Peyer's patch (tissue), 4 donors: ENCODE measurements around the gene DCK. TPM values are rescaled to one million over a fixed set of nuclear protein-coding genes. Genes with fewer than 3 reads are reported as not detected.
"Not testable (repeated sequence)": the region's sequence is repeated elsewhere in the genome, so short reads cannot be mapped to it uniquely, and the experiment has no call there.

Experiments used
- DNase-seq, 3 donors: peaks; one replicate each; pipeline ENCODE4 v3.0.0-alpha.2; 2017 to 2019
- H3K27ac ChIP-seq, 4 donors: fragments of 200-600 bp; sonication (generic); one replicate each; pipeline ENCODE4 v1.5.1; 2016 to 2019
- H3K27me3 ChIP-seq, 2 donors: fragments of 200-600 bp; sonication (generic); one replicate each; pipeline ENCODE4 v1.5.1; 2019
- H3K36me3 ChIP-seq, 3 donors: fragments of 200-600 bp; sonication (generic); one replicate each; pipeline ENCODE4 v1.5.1; 2016 to 2019
- H3K4me1 ChIP-seq, 4 donors: fragments of 200-600 bp; sonication (generic); one replicate each; pipeline ENCODE4 v1.5.1; 2016 to 2019
- H3K4me3 ChIP-seq, 4 donors: fragments of 200-600 bp; sonication (generic); 1 replicate in 3 of 4; 2 replicates in 1 of 4; pipeline ENCODE4 v1.5.1; 2016 to 2019; ENCODE audit warnings: mild to moderate bottlenecking in 1 of 4
- H3K9me3 ChIP-seq, 4 donors: fragments of 200-600 bp; sonication (generic); one replicate each; pipeline ENCODE4 v1.5.1; 2016 to 2019; ENCODE audit warnings: mild to moderate bottlenecking in 1 of 4
- POLR2A ChIP-seq, 2 donors: fragments of 450-650 bp; IDR thresholded peaks; one replicate each; pipeline ENCODE4 v1.5.1; 2017; ENCODE audit warnings: antibody characterized with exemption in 2 of 2, mild to moderate bottlenecking in 2 of 2, moderate library complexity in 2 of 2
- total RNA-seq, 4 donors: library from RNA; depleted of rRNA; stranded (reverse); fragments of >200 nt; gene quantifications; one replicate each; pipeline ENCODE4 v1.1.0, GENCODE V29; 2016
- TF ChIP-seq, protein P1 (sequence below), 6 experiments: fragments of 450-650 bp in 4 of 6; fragments of 200-600 bp in 2 of 6; sonication (generic) in 1 of 6; IDR thresholded peaks; one replicate each; pipeline ENCODE4 v1.5.1; 2017 to 2019; ENCODE audit warnings: antibody characterized with exemption in 6 of 6, mild to moderate bottlenecking in 3 of 6, moderate library complexity in 1 of 6

The DCK gene
- total RNA-seq, 4 donors from 2014 or later: 7.2 to 28.9 (median 9.5) TPM

DNA sequence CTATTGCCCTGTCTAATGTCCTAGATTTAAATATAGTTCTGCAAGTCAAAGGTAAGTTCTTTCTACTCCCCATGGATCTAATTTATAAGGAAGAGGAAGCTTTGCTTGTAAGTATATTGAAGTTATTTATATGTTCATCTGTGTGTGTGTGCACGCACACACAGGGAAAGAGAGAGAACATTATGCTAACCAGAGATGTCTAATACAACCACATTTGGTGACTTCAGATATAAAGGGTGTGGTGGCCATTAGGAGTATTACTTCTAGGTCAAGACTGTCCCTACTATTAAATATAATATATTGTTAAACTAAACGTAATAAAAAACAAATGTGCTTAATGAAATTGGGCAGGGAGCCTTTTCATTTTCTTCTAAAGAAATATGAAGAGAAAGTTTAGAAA, 4.1 kb downstream of the DCK start:
- H3K9me3 ChIP-seq: no peaks in the 10 kb centered on the region
- H3K36me3 ChIP-seq: peaks cover 0 to 11% (median 0%) of the 10 kb centered on the region in 3 donors
- peaks cover 0 to 37% (median 4%) of the 10 kb centered on the region in 4 donors for H3K4me1 ChIP-seq
- no peak for TF ChIP-seq POLR2A (IDR thresholded peaks at IDR 0.05)
- TF ChIP-seq, protein P1, sequence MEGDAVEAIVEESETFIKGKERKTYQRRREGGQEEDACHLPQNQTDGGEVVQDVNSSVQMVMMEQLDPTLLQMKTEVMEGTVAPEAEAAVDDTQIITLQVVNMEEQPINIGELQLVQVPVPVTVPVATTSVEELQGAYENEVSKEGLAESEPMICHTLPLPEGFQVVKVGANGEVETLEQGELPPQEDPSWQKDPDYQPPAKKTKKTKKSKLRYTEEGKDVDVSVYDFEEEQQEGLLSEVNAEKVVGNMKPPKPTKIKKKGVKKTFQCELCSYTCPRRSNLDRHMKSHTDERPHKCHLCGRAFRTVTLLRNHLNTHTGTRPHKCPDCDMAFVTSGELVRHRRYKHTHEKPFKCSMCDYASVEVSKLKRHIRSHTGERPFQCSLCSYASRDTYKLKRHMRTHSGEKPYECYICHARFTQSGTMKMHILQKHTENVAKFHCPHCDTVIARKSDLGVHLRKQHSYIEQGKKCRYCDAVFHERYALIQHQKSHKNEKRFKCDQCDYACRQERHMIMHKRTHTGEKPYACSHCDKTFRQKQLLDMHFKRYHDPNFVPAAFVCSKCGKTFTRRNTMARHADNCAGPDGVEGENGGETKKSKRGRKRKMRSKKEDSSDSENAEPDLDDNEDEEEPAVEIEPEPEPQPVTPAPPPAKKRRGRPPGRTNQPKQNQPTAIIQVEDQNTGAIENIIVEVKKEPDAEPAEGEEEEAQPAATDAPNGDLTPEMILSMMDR (IDR thresholded peaks at IDR 0.05): no peak
- no peaks in the 10 kb centered on the region for H3K27me3 ChIP-seq
- peak overlapping the region in 1 of 4 donors; percentile 92 for H3K27ac ChIP-seq
- no peak for DNase-seq
- no peak overlapping the region for H3K4me3 ChIP-seq

GRCh38 chr4:70999639-71000038, 6.2 kb downstream of the DCK start:
- H3K27me3 ChIP-seq, H3K9me3 ChIP-seq, H3K27ac ChIP-seq, H3K4me3 ChIP-seq, DNase-seq: not testable (repeated sequence)
- Histone ChIP-seq H3K4me1 (peaks cover 0 to 29% (median 6%) of the 10 kb centered on the region in 4 donors), H3K36me3 (peaks cover 0 to 11% (median 0%) of the 10 kb centered on the region in 3 donors)

DNA sequence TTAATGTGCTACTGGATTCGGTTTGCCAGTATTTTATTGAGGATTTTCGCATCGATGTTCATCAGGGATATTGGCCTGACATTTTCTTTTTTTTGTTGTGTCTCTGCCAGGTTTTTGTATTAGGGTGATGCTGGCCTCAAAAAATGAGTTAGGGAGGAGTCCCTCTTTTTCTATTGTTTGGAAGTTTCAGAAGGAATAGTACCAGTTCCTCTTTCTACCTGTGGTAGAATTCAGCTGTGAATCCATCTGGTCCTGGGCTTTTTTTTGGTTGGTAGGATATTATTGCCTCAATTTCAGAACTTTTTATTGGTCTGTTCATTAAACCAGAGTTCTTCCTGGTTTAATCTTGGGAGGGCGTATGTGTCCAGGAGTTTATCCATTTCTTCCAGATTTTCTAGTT, 7.9 kb downstream of the DCK start:
- peaks cover 0 to 11% (median 0%) of the 10 kb centered on the region in 3 donors for H3K36me3 ChIP-seq
- not testable (repeated sequence) for H3K27ac ChIP-seq, H3K9me3 ChIP-seq, DNase-seq, H3K27me3 ChIP-seq, H3K4me3 ChIP-seq
- H3K4me1 ChIP-seq: peaks cover 0 to 12% (median 6%) of the 10 kb centered on the region in 4 donors

- H3K9me3 ChIP-seq: no peaks in the 10 kb centered on the region
- peak in 2 of 3 donors; percentile 75 to 83 for DNase-seq
- no peaks in the 10 kb centered on the region for H3K27me3 ChIP-seq
- H3K36me3 ChIP-seq: peaks cover 0 to under 1% (median 0%) of the 10 kb centered on the region in 3 donors
- peak overlapping the region in 1 of 4 donors; percentile 25 for H3K4me3 ChIP-seq
- peak overlapping the region in 2 of 4 donors; percentile 34 to 79 for H3K27ac ChIP-seq
- H3K4me1 ChIP-seq: peaks cover 0 to 4% (median 2%) of the 10 kb centered on the region in 4 donors
- TF ChIP-seq, protein P1 (IDR thresholded peaks at IDR 0.05): no peak
- no peak for TF ChIP-seq POLR2A (IDR thresholded peaks at IDR 0.05)
Observed at GRCh38 chr4:71004281-71004851, 10.9 kb downstream of the DCK start.

DNA sequence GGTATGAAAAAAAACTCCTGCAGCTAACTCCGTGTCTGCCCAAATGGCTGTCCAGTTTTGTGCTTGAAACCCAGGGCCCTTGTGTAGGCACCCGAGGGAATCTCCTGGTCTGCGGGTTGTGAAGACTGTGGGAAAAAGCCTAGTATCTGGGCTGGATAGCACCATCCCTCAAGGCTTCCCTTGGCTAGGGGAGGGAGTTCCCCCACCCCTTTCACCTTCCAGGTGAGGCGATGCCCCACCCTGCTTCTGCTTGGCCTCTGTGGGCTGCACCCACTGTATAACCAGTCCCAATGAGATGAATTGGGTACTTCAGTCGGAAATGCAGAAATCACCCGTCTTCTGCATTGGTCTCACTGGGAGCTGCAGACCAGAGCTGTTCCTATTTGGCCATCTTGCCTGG, 11.6 kb downstream of the DCK start:
- not testable (repeated sequence) for H3K36me3 ChIP-seq, H3K4me1 ChIP-seq, DNase-seq, H3K27me3 ChIP-seq, H3K9me3 ChIP-seq, H3K4me3 ChIP-seq
- H3K27ac ChIP-seq: peak overlapping the region in 2 of 4 donors; percentile 34 to 79

- Histone ChIP-seq H3K27me3 (no peaks in the 10 kb centered on the region), H3K36me3 (no peaks in the 10 kb centered on the region), H3K27ac (peak overlapping the region in 2 of 4 donors; percentile 11 to 64), H3K4me3 (no peak overlapping the region), H3K9me3 (no peaks in the 10 kb centered on the region), H3K4me1 (peaks cover 0 to 4% (median 2%) of the 10 kb centered on the region in 4 donors)
- DNase-seq: no peak
- TF ChIP-seq, protein P1 (IDR thresholded peaks at IDR 0.05): no peak
- no peak for TF ChIP-seq POLR2A (IDR thresholded peaks at IDR 0.05)
Observed at GRCh38 chr4:71006203-71006907, 12.9 kb downstream of the DCK start.

GRCh38 chr4:71008196-71008595, 14.7 kb downstream of the DCK start:
- Histone ChIP-seq H3K27me3 (no peaks in the 10 kb centered on the region), H3K4me1 (peaks cover 0 to 4% (median 2%) of the 10 kb centered on the region in 4 donors), H3K27ac (no peak overlapping the region), H3K9me3 (no peaks in the 10 kb centered on the region), H3K4me3 (no peak overlapping the region), H3K36me3 (no peaks in the 10 kb centered on the region)
- TF ChIP-seq POLR2A (IDR thresholded peaks at IDR 0.05): no peak
- TF ChIP-seq, protein P1 (IDR thresholded peaks at IDR 0.05): no peak
- no peak for DNase-seq
